Measurements from ENCODE around the gene MAGIX.

Gene MAGIX

GRCh38 chrX:49208399-49208798 lies 45.8 kb downstream of the MAGIX start:
- FAIRE-seq: no peak

DNA sequence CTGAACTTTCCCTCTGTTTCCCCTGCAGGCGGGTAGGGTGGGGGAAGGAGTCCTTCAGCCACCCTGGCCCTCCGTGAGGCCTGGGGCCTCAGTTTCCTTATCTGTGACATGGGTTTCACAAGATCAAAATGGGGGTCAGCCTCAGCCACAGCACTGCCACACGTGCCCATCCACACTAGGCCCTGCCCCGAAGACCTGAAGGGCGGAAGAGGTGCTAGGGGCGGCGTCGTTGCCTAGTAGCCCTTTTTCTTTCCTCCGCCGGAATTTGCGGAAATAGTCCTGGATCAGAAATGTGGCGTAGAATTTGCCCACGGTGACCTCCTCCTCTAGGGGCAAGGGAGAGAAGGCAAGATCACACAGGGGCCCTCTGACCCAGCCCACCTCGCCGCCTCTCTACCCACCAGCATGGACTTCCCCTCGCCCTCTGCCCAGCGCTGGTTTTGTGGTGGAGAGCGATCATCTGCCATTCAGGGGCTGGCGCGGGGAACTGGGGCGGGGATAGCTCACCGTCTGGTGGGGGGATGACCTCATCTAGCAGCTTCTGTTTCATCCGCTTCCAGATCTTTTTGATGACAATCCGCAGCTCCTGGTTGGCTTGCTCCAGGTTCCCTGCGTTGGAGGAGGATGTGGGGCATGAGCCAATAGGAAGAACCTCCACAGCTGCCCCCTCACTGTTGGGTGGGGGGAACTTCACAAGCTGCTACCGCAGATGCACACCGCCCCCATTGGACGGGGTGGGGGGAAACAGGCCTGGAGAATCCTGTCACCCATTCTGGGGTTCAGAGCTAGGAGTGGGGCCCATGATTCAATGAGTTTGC lies 47.1 kb downstream of the MAGIX start:
- no peak for FAIRE-seq

- no peak for FAIRE-seq
Observed at GRCh38 chrX:49210406-49210805, 47.8 kb downstream of the MAGIX start.

- no peak for FAIRE-seq
Observed at GRCh38 chrX:49211074-49211473, 48.5 kb downstream of the MAGIX start.

GRCh38 chrX:49212209-49212608 lies 49.7 kb downstream of the MAGIX start:
- no peak for FAIRE-seq

DNA sequence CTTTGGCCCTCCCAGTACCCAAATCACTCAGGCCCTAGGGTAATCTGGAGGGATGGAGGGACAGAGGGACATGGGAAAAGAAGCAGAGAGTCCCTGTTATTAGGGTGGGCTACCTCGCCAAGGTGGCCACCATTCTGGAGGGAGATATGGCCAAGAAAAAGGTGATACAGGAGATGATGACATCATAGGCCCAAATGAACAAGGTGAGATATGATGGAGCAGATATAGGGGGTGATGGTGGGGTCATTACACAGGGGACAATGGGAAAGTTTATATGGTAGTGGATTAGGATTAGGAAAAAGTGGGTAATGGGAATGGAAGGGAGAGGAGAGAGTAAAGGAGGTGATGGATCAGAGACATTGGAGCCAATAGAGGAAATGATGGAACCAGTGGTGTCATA lies 50.3 kb downstream of the MAGIX start:
- FAIRE-seq: no peak

GRCh38 chrX:49214416-49214815 lies 51.9 kb downstream of the MAGIX start:
- no peak for FAIRE-seq

DNA sequence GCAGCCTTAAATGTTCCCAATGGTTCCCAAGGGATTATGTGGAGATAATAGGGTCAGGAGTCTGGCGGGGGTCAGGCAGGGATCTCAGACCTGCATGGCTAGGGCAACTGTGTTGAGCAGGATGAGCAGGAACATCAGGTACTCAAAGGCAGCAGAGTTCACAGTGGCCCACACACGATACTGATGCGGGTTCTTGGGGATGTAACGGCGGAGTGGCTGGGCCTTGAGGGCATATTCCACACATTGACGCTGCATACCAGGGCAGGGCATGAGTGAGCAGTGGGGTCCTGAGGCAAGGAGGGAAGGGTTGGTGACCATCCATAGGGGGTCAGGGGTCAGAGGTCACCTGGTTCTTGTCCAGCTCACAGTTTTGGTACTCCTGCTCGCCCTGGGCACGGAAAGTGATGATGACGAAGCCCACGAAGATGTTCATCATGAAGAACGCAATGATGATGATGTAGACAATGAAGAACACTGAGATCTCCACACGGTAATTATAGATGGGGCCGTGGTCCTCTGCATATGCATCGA lies 52.5 kb downstream of the MAGIX start:
- no peak for FAIRE-seq

Data from endometrium (tissue), 2 donors.